GM12873 (cell line): Measurements from ENCODE around the gene ZNF397.

Source experiments
- CTCF ChIP-seq: IDR thresholded peaks from 2 replicates; pipeline ENCODE4 v1.5.1; 2012; ENCODE audit warnings: low read depth, mild to moderate bottlenecking, moderate library complexity, low read length, control low read depth; ENCODE audit not compliant: insufficient read depth; ENCODE audit errors: missing control alignments

The ZNF397 gene

GRCh38 chr18:35239314-35239713, 1.5 kb upstream of the ZNF397 start:
- no peak for TF ChIP-seq CTCF

GRCh38 chr18:35241448-35241804, 592 bp downstream of the ZNF397 start:
- TF ChIP-seq CTCF, result no peak

- TF ChIP-seq CTCF, result no peak
Measured at GRCh38 chr18:35242426-35242825, 1.6 kb downstream of the ZNF397 start.

GRCh38 chr18:35244671-35245070, 3.8 kb downstream of the ZNF397 start:
- no peak for TF ChIP-seq CTCF

GRCh38 chr18:35245719-35246317, 5.0 kb downstream of the ZNF397 start:
- TF ChIP-seq CTCF, result no peak

GRCh38 chr18:35246831-35247230, 6.0 kb downstream of the ZNF397 start:
- TF ChIP-seq CTCF, result no peak

- no peak for TF ChIP-seq CTCF
Measured at GRCh38 chr18:35247412-35248249, 6.8 kb downstream of the ZNF397 start.
